HG03521 (cell line): Measurements from ENCODE around the gene DNAH11.
"Not testable (repeated sequence)": the region's sequence is repeated elsewhere in the genome, so short reads cannot be mapped to it uniquely, and the experiment has no call there.

ENCODE experiments used
- ATAC-seq: cut with Tn5 transposase; IDR thresholded peaks from one replicate; pipeline ENCODE4 v1.9.1; 2021; ENCODE audit warnings: mild to moderate bottlenecking, moderate library complexity; ENCODE audit not compliant: unreplicated experiment

DNAH11 gene

GRCh38 chr7:21883069-21883468 lies 340.2 kb downstream of the DNAH11 start:
- no peak for ATAC-seq

GRCh38 chr7:21883501-21883900 lies 340.7 kb downstream of the DNAH11 start:
- ATAC-seq, result not testable (repeated sequence)

- no peak for ATAC-seq
Measured at GRCh38 chr7:21884496-21884895, 341.7 kb downstream of the DNAH11 start.

GRCh38 chr7:21886396-21886795 lies 343.6 kb downstream of the DNAH11 start:
- no peak for ATAC-seq

- ATAC-seq, result no peak
Measured at GRCh38 chr7:21887353-21887752, 344.5 kb downstream of the DNAH11 start.

GRCh38 chr7:21887779-21888178 lies 344.9 kb downstream of the DNAH11 start:
- ATAC-seq, result no peak

GRCh38 chr7:21891291-21891690 lies 348.5 kb downstream of the DNAH11 start:
- ATAC-seq, result no peak

- no peak for ATAC-seq
Measured at GRCh38 chr7:21893401-21893800, 350.6 kb downstream of the DNAH11 start.

GRCh38 chr7:21898265-21898930 lies 355.6 kb downstream of the DNAH11 start:
- ATAC-seq, result peak; percentile 91

- ATAC-seq, result no peak
Measured at GRCh38 chr7:21902240-21902639, 359.4 kb downstream of the DNAH11 start.

GRCh38 chr7:21903020-21903786 lies 360.4 kb downstream of the DNAH11 start:
- no peak for ATAC-seq

- no peak for ATAC-seq
Measured at GRCh38 chr7:21908746-21909145, 365.9 kb downstream of the DNAH11 start.

GRCh38 chr7:21910253-21910652 lies 367.4 kb downstream of the DNAH11 start:
- ATAC-seq, result no peak

- ATAC-seq, result no peak
Measured at GRCh38 chr7:21911341-21911875, 368.6 kb downstream of the DNAH11 start.

GRCh38 chr7:21912305-21912704 lies 369.5 kb downstream of the DNAH11 start:
- no peak for ATAC-seq

- ATAC-seq, result no peak
Measured at GRCh38 chr7:21912931-21913780, 370.3 kb downstream of the DNAH11 start.

GRCh38 chr7:21914671-21915070 lies 371.8 kb downstream of the DNAH11 start:
- ATAC-seq, result no peak

- no peak for ATAC-seq
Measured at GRCh38 chr7:21915140-21915539, 372.3 kb downstream of the DNAH11 start.

GRCh38 chr7:21916176-21916575 lies 373.3 kb downstream of the DNAH11 start:
- ATAC-seq, result no peak

GRCh38 chr7:21916629-21917028 lies 373.8 kb downstream of the DNAH11 start:
- ATAC-seq, result no peak

- ATAC-seq, result no peak
Measured at GRCh38 chr7:21918216-21918615, 375.4 kb downstream of the DNAH11 start.
